Measurements from ENCODE around the gene ANKRD44. TPM values are rescaled to one million over a fixed set of nuclear protein-coding genes. Genes with fewer than 3 reads are reported as not detected.

The ANKRD44 gene
- polyA plus RNA-seq, 2 of the 4 experiments (the other 2 are of a cell fraction) = 0.97 to 5.9 TPM

DNA sequence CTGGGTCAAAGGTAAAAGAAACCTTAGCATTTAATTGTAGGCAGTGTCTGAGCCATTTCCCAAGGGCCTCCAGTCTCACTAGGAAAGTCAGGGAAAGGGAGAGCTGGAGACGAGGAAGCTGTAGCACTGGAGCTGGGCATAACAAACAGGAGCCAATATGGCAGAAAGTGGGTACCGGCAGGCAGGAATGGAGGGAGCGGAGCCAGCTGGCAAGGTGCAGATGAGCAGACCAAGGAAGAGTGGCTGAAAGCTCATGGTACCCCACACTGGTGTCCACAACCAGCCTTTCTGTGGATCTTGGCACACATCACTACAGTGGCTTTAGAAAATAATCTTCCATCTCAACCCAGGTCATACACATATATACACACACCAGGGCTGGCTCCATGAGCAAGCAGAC lies 40.0 kb downstream of the ANKRD44 start:
- 90% methylated on average over 3 of the region's 3 CpGs for WGBS (ENCODE audit: missing lambda C conversion rate)

DNA sequence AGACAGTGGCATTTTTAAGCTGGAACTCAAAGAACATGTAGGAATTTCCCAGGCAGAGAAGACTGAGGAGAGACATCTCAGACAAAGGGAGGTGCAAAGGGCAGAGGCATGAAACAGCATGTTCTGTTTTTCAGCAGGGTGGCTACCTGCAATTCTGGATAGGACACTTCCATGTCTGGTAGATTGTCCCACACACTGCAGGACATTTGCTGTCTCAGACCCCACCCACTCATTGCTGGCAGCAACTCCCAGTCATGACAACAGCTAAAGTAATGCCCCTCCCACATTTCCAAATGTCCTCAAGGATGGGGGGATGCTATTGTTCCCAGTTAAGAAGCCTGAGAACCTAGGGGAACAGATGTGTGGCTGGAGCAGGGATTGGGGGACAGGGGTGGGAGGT lies 40.8 kb downstream of the ANKRD44 start:
- FAIRE-seq (no peak), ATAC-seq (no peak), DNase-seq (ENCODE audit: low read depth in 1 of 2, low spot score in 1 of 2) (no peak)
- no peak overlapping the region for H3K27ac ChIP-seq
- no peak overlapping the region for H3K4me3 ChIP-seq
- H3K9me3 ChIP-seq = no peaks in the 10 kb centered on the region
- CTCF ChIA-PET = no interaction called here
- POLR2A ChIA-PET = no interaction called here
- no peaks in the 10 kb centered on the region for H3K4me1 ChIP-seq
- H3K4me2 ChIP-seq = no peak overlapping the region
- TF ChIP-seq RAD21 (conservative IDR thresholded peaks at IDR 0.05 in 1 of 2, IDR thresholded peaks at IDR 0.05 in 1 of 2) = no peak
- TF ChIP-seq PHF8 (IDR thresholded peaks at IDR 0.05; ENCODE audit: borderline replicate concordance, low read depth) = no peak
- TF ChIP-seq BHLHE40 (IDR thresholded peaks at IDR 0.05; ENCODE audit: low read depth, low read length) = no peak

More for the DNA sequence above, 40.0 kb downstream of the ANKRD44 start:
- DNase-seq (ENCODE audit: low read depth in 1 of 2, low spot score in 1 of 2) (no peak), ATAC-seq (no peak), FAIRE-seq (no peak)
- Histone ChIP-seq H3K4me2 (no peak overlapping the region), H3K27ac (no peak overlapping the region), H3K4me3 (no peak overlapping the region), H3K4me1 (no peaks in the 10 kb centered on the region), H3K9me3 (no peaks in the 10 kb centered on the region)
- ChIA-PET POLR2A (no interaction called here), CTCF (interaction anchor here (0.5 kb wide), 1 partner anchor 201 kb away, joined by 4 read pairs; no protein-coding TSS in a partner anchor)
- TF ChIP-seq ZFP36 (IDR thresholded peaks at IDR 0.05; ENCODE audit: borderline replicate concordance, partially characterized antibody) (no peak), FOXS1 (CRISPR knock-in tag; IDR thresholded peaks at IDR 0.05) (no peak), POLR2AphosphoS2 (conservative IDR thresholded peaks at IDR 0.05; ENCODE audit: low read length) (no peak)
- TF ChIP-seq, protein P1, sequence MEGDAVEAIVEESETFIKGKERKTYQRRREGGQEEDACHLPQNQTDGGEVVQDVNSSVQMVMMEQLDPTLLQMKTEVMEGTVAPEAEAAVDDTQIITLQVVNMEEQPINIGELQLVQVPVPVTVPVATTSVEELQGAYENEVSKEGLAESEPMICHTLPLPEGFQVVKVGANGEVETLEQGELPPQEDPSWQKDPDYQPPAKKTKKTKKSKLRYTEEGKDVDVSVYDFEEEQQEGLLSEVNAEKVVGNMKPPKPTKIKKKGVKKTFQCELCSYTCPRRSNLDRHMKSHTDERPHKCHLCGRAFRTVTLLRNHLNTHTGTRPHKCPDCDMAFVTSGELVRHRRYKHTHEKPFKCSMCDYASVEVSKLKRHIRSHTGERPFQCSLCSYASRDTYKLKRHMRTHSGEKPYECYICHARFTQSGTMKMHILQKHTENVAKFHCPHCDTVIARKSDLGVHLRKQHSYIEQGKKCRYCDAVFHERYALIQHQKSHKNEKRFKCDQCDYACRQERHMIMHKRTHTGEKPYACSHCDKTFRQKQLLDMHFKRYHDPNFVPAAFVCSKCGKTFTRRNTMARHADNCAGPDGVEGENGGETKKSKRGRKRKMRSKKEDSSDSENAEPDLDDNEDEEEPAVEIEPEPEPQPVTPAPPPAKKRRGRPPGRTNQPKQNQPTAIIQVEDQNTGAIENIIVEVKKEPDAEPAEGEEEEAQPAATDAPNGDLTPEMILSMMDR (IDR thresholded peaks at IDR 0.05) = no peak

DNA sequence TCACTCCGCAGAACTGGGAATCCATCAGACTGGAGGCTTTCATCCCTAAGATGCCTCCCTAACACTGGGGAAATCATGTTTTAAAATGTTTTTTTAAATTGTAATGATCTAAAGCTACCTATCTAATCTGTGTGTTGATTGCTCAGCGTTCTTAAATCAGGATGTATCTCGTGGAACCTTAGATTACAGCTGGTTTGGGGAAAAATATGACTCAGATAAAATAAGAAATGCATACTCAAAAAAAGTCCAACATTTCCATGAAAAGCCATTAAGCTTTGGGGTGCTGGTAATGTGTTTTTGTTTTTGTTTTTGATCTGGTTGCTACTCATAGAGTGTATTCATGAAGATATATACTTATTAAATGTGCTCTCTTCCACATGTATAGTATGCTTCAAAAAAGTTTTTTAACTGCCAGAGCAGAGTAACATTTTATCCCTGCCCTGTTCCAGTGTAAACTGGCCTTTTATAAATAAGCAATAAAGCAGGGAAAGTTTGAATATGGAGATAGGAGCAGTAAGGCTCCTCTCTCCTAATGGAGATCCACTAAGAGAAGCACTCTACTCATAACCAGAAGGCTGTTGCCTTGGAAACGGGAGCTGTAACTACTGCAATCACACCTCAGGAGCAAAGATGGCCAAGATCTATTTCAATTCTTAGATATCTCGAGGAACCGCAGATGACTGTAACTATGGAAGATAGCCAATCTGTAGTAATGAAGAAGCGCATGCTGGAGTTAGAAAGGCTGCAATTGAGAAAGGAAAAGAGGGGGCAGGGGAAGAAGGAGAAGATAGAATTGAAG lies 41.6 kb downstream of the ANKRD44 start:
- Histone ChIP-seq H3K27ac (no peak overlapping the region), H3K4me3 (no peak overlapping the region), H3K4me1 (no peaks in the 10 kb centered on the region), H3K9me3 (no peaks in the 10 kb centered on the region), H3K4me2 (no peak overlapping the region)
- ChIA-PET POLR2A (no interaction called here), CTCF (interaction anchor here (0.6 kb wide), 1 partner anchor 81 kb away, joined by 3 read pairs; no protein-coding TSS in a partner anchor)
- WGBS (ENCODE audit: missing lambda C conversion rate) = 75% methylated on average over 7 of the region's 7 CpGs
- ATAC-seq (no peak), FAIRE-seq (no peak), DNase-seq (ENCODE audit: low read depth in 1 of 2, low spot score in 1 of 2) (no peak)
- TF ChIP-seq HDAC2 (IDR thresholded peaks at IDR 0.05) (no peak), BHLHE40 (IDR thresholded peaks at IDR 0.05; ENCODE audit: low read depth, low read length) (no peak), EP300 (IDR thresholded peaks at IDR 0.05) (no peak), ZFP36 (IDR thresholded peaks at IDR 0.05; ENCODE audit: borderline replicate concordance, partially characterized antibody) (no peak), FOSB (CRISPR knock-in tag; IDR thresholded peaks at IDR 0.05) (no peak), HOXB5 (CRISPR knock-in tag; IDR thresholded peaks at IDR 0.05) (no peak), BCL3 (IDR thresholded peaks at IDR 0.05) (no peak), NR3C1 (IDR thresholded peaks at IDR 0.05) (no peak), KDM5A (IDR thresholded peaks at IDR 0.05) (no peak), MAZ (IDR thresholded peaks at IDR 0.05; ENCODE audit: borderline replicate concordance, low read depth, low read length) (no peak), RNF2 (IDR thresholded peaks at IDR 0.05; ENCODE audit: borderline replicate concordance, low read depth) (no peak), PBX3 (IDR thresholded peaks at IDR 0.05) (no peak), SMC3 (IDR thresholded peaks at IDR 0.05) (no peak), ZC3H11A (IDR thresholded peaks at IDR 0.05) (no peak), EHF (CRISPR knock-in tag; IDR thresholded peaks at IDR 0.05) (no peak), HEYL (CRISPR knock-in tag; IDR thresholded peaks at IDR 0.05) (no peak), CHD4 (IDR thresholded peaks at IDR 0.05; ENCODE audit: borderline replicate concordance) (no peak), MAFK (IDR thresholded peaks at IDR 0.05; ENCODE audit: partially characterized antibody) (no peak), RAD21 (conservative IDR thresholded peaks at IDR 0.05 in 1 of 2, IDR thresholded peaks at IDR 0.05 in 1 of 2) (no peak), RCOR1 (IDR thresholded peaks at IDR 0.05; ENCODE audit: low read depth, low read length) (no peak)

All from A549 (cell line).